GM21529 (cell line): ENCODE data around the gene PRR11.
"Not testable (repeated sequence)": the region's sequence is repeated elsewhere in the genome, so short reads cannot be mapped to it uniquely, and the experiment has no call there.

Experiments used
- ATAC-seq: cut with Tn5 transposase; IDR thresholded peaks from one replicate; pipeline ENCODE4 v1.9.1; 2021; ENCODE audit not compliant: unreplicated experiment

The PRR11 gene

DNA sequence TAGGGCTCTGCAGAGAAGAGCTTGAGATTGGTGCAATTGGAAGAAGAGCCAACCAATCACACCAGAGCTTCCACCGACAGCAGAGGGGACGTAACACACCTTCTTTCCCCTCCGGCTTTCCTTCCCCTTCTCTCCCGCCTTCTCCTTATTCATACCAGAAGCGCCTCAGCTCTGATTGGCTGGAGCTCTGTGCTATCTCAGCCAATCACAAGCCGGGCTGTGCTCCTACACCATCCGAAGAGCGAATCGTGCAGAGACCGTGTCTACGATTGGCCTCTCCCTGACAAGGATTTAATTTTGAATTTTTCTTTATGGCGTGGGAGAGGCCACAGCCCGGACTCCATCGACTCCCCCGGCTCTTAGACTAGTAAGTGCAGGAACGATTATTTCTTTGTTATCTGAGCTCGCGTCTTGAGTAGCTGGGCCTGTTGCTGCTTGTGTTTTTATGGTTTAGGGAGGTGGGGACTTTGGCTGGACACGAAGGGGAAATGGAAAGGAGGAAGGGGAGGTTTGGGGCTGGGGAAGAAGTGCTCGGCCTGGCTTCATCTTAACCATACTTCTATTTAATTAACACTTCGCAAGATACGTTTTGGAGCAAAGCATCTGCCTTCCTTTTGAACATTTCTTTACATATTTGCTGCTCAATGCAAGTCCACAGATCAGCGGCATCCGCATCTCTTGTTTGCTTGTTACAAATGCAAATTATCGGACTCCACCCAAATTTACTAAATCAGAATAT is at the start of gene PRR11:
Gene PRR11, plus strand, starts transcription at position 308 of the 739 bp plus-strand sequence. CDS start 14,007 bp downstream, outside the sequence.
- ATAC-seq = peak; percentile 84

DNA sequence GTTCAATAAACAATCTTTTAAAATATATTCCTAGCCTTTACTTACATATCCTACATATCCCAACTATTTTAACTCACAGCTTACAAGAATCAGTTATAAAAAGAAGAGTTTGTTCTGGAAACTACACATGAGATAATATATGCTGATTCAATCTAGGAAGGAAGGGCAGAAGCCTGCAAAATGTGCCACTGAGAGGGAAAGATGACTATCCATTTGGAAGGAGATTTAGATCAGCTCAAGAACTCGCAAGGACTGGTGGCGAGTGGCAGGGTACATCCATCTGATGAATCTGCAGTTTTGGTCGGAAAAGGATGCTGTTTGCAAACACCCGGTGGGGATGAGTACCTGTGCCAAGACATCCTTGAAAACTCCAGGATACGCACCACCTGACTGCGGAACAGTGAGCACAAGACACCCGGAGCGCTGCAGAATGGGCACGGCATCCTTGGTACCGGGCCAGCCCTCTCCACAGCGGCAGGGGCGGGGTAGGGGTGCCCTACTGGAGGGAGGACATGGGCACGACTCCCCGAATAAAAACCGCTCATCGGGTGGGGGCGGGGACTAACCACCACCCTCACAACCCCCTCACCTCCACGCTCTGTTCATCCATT is 49.6 kb upstream of the PRR11 start:
- ATAC-seq = peak; percentile 24

DNA sequence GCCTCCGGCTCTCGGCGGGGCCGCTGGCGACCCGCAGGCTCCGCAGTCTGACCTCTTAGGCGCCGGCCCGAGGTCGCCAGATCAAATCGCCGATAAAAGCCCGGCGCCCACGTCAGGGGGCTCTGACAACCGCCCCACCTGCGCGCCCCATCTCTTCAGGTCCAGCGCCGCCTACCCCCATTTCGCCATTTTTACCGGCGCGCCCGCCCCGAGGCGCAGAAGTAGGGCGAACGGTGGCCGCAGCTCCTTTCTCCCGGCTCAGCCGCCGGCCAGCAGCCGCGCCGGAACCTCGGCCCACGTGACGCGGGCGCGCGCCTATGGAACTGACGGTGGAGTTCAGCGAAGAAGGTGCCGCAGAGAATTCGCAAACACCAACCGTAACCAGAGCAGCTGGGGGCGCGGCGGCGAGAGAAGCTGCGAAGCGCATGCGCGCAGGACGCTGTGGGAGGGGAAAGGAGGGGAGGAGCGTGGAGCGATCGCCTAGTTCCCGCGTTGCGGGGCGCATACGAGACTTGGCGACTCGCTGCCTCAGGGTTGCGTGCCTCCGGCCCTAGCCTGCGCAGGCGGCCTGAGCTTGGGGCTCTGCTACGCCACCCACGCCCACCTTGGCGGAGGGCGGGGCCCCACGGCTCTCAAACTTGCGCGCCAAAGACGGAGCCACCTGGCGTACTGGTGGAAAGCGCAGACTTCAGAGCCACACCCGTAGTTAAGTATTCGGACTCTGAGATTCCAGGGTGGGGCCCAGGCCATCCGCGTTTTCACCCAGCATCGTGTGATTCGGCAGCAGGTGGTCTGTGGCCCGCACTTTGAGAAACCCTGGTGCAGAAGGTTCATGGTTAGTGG is 48.9 kb upstream of the PRR11 start, which contains the start of gene TRIM37:
Gene TRIM37, minus strand, starts transcription at position 418 of the 843 bp plus-strand sequence. CDS start 419 bp downstream, outside the sequence.
- peak; percentile 93 for ATAC-seq

- ATAC-seq = no peak
These were observed 48.3 kb upstream of the PRR11 start for GRCh38 chr17:59107306-59107670.

- no peak for ATAC-seq
These were observed 47.0 kb upstream of the PRR11 start for GRCh38 chr17:59108400-59109102.

- no peak for ATAC-seq
These were observed 44.6 kb upstream of the PRR11 start for GRCh38 chr17:59110973-59111372.

DNA sequence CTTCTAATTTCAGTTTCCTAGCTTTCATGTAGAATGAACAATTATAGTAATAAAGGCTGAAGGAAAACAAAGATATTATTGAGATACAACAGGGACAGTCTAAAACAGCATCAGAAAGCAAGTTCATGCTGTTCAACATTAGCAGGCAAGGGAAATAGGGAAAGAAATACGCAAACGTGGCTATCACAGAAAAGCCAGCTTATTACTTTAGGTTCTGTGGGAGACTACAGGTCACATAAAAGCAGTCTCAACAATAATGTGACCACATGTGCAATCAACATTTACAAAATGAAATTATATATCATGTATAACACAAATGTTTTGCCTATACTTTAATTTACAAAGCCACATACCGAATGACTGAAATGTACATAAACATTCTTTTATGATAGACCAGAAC is 44.0 kb upstream of the PRR11 start:
- no peak for ATAC-seq

GRCh38 chr17:59115474-59115873 is 40.1 kb upstream of the PRR11 start:
- ATAC-seq = no peak

DNA sequence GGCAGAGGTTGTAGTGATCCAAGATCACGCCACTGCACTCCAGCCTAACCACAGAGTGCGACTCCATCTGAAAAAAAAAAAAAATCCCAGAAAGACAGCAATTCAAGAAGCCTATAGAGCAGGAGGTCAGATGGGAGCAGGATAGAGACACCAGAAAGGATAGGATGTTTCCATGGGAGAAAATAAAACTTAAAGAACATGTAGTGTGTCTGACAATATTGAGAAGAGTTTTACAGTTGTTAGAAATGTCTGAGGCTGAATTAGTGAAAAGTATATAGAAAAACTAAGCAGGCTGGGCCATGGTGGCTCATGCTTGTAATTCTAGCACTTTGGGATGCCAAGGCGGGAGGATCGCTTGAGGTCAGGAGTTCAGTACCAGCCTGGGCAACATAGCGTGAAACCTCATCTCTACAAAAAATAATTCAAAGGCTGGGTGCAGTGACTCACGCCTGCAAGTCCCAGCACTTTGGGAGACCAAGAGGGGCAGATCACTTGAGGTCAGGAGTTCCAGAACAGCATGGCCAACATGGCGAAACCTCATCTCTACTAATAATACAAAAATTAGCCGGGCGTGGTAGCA is 33.6 kb upstream of the PRR11 start:
- no peak for ATAC-seq

DNA sequence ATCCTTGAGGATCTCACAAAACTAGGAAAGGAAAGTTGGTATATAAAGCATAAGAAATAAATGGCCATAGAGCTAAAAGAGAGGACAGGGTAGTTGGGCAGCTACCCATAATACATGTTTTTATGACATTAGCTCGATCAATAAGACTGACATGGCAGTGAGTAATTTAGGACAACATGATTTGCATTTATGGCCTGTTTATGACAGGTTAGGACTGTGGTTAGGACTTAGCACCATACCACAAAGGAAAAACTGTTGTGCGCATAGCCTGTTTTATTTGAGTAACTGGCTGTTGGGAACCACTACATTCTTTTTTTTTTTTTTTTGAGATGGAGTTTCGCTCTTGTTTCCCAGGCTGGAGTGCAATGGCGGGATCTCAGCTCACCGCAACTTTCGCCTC is 30.9 kb upstream of the PRR11 start:
- ATAC-seq = no peak

DNA sequence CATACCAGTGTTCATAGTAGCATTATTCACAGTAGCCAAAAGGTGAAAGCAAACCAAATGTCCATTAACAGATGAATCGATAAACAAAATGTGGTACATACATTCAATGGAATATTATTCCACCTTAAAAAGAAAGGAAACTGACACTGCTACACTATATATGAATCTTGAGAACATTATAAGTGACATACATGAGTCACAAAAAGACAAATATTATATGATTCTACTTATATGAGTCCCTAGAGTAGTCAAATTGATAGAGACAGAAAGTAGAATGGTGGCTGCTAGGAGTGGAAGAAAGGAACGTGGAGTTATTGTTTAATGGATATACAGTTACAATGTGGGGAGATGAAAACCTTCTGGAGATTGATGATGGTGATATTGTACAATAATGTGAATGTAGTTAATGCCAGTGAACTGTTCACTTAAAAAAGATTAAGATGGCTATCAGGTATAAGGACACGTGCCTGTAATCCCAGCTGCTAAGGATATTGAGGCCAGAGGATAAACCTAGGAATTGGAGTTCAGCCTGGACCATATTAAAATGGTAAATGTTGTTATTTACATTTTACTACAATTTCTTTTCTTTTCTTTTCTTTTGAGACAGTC is 28.6 kb upstream of the PRR11 start:
- no peak for ATAC-seq

DNA sequence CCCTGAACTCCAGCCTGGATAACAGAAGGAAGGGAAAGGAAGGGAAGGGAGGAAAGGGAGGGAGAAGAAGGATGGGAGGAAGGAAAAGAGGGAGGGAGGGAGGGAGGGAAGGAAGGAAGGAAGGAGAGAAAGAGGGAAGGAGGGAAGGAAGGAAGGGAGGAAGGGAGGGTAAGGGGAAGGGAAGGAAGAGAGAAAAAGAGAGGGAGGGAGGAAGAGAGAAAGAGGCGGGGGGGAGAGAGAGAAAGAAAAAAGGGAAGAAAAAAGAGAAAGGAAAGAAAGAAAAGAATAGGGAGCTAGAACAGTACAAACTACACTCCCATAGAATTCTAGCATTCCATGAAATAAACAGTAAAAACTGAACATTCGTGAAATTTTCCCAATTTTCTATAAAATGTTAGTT is 25.7 kb upstream of the PRR11 start:
- ATAC-seq = no peak

- no peak for ATAC-seq
These were observed 24.4 kb upstream of the PRR11 start for GRCh38 chr17:59131131-59131530.

GRCh38 chr17:59138339-59138738 is 17.2 kb upstream of the PRR11 start:
- ATAC-seq = not testable (repeated sequence)

DNA sequence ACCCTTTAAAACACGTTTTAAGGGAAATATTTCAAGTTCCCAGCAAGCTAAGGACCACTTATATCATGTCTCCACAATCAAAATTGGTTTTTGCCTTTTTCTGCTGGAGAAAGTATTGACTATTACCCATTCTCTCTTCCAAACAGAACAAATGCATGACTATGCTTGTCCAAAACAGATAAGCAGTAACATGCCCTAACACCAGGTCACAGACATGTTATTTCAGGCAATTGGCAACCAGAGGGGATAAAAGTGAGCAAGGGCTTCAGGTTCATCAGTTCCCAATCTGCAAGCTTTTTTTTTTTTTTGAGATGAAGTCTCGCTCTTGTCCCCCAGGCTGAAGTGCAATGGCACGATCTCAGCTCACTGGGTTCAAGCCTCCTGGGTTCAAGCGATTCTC is 15.6 kb upstream of the PRR11 start:
- no peak for ATAC-seq

GRCh38 chr17:59141860-59142259 is 13.7 kb upstream of the PRR11 start:
- no peak for ATAC-seq

- ATAC-seq = no peak
These were observed 9.9 kb upstream of the PRR11 start for GRCh38 chr17:59145571-59146096.

- ATAC-seq = no peak
These were observed 6.5 kb upstream of the PRR11 start for GRCh38 chr17:59149051-59149450.

DNA sequence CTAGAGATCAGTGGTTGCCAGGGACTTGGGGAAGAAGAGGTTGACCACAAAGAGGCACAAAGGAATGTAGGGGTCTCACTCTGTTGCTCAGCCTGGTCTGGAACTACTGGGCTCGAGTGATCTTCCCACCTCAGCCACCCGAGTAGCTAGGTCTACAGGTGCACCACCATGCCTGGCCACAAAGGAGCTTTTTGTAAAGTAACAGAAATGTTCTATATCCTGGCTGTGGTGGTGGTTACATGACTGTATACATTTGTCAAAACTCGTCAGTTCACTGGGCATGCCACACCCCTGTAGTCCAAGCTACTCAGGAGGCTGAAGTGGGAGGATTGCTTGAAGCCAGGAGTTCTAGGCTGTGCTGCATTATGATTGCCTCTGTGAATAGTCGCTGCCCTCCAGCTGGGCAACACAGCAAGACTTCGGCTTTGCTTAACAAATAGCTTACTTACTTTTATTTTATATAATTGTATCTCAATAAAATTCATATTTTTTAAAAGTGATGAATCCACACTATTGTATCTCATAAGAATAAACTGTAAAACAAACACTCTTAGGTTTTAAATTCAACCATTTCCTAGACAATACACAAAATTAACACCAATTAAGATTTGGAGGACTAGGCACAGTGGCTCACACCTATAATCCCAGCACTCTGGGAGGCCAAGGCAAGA is 5.6 kb upstream of the PRR11 start:
- no peak for ATAC-seq

DNA sequence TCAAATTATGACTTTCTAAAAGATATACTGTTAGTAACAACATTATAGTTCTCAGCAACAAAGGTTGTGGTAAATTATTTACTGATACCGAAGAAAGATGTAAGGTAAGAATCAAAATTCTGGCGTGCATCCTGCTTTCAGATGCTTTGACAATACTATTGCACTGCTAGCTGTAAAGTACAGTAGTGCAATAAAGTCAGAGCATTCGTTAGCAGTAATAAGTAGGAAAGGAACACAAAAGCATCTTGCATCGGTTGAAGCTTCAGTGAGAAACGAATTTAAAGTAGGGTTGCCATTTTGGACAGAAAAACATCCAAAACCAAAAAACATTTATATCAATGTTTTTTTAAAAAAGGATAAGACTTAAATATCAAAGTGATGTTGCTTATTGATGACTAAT is 4.5 kb upstream of the PRR11 start:
- ATAC-seq = no peak
